ENCODE results near the gene CNOT8.

CNOT8 gene

GRCh38 chr5:154868702-154869101 lies 10.3 kb downstream of the CNOT8 start:
- no peak overlapping the region for H3K4me3 ChIP-seq (ENCODE audit: low read length)
- H3K9me3 ChIP-seq (ENCODE audit: insufficient read depth, low read depth, low read length) = no peaks in the 10 kb centered on the region
- WGBS = 94% methylated on average over 5 of the region's 5 CpGs
- no peaks in the 10 kb centered on the region for H3K4me1 ChIP-seq (ENCODE audit: insufficient read depth, low read length)
- H3K27me3 ChIP-seq (ENCODE audit: insufficient read depth, low read length) = no peaks in the 10 kb centered on the region
- peaks cover 75% of the 10 kb centered on the region for H3K36me3 ChIP-seq (ENCODE audit: insufficient read depth, low read length)
- H3K9ac ChIP-seq (ENCODE audit: low read depth, low read length) = no peak overlapping the region
- no peak overlapping the region for H3K27ac ChIP-seq (ENCODE audit: low read depth, low read length)

DNA sequence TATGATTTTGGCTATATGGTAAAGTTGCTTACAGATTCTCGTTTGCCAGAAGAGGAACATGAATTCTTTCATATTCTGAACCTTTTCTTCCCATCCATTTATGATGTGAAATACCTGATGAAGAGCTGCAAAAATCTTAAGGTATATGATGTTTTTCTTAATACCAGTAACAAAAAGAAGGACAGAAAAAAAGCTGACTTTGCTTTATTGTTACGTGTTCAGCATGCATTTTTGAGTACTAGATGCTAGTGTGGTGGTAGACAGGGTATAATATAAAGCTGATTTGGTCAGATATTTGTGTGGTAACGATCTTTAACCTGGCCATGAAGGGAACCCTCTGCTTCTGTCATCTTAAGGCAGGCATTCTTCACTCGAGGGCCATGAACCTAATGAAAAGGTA lies 13.3 kb downstream of the CNOT8 start:
- H3K9ac ChIP-seq (ENCODE audit: low read depth, low read length) = no peak overlapping the region
- WGBS = 98% methylated on average over 3 of the region's 4 CpGs
- no peaks in the 10 kb centered on the region for H3K9me3 ChIP-seq (ENCODE audit: insufficient read depth, low read depth, low read length)
- no peaks in the 10 kb centered on the region for H3K4me1 ChIP-seq (ENCODE audit: insufficient read depth, low read length)
- no peak overlapping the region for H3K4me3 ChIP-seq (ENCODE audit: low read length)
- H3K27ac ChIP-seq (ENCODE audit: low read depth, low read length) = no peak overlapping the region
- no peaks in the 10 kb centered on the region for H3K27me3 ChIP-seq (ENCODE audit: insufficient read depth, low read length)
- peaks cover 75% of the 10 kb centered on the region for H3K36me3 ChIP-seq (ENCODE audit: insufficient read depth, low read length)

GRCh38 chr5:154873791-154874331 lies 15.4 kb downstream of the CNOT8 start:
- WGBS = 94% methylated on average over 4 of the region's 5 CpGs
- Histone ChIP-seq H3K36me3 (ENCODE audit: insufficient read depth, low read length) (peaks cover 69% of the 10 kb centered on the region), H3K9ac (ENCODE audit: low read depth, low read length) (no peak overlapping the region)

DNA sequence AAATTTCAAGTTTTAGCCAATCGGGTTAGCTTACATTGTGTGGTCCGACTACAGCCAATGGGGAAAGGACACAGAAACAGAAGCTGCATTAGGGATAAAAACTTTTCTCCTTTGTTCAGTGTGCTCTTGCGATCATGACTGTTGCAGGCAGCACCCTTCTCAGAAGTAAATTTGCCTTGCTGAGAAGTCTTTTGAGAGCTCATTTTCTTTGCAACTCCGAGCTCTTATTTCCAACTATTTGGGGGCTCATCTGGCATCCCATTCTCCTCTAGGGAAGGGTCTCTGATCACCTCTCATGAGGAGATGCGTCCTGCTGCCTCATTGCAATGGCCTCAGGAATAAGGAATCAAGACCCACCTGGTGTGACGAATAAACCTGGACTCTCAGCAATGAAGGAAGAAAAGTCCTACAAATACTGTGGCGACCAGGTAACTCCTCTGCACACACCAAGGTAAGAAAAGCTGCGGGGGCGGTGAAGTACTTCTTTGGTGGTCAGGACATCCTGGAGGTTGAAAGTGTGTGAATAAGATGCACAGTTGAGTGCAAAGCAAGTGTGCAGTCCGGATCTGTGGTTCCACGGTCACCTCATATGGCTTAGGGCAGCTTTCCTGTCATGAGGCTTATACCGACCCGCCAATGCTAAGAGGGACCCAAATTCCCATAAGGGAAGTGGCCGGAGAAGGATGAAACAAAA lies 20.4 kb downstream of the CNOT8 start:
- 96% methylated on average over 14 of the region's 14 CpGs for WGBS
- Histone ChIP-seq H3K27ac (ENCODE audit: low read depth, low read length) (no peak overlapping the region), H3K27me3 (ENCODE audit: insufficient read depth, low read length) (no peaks in the 10 kb centered on the region), H3K9me3 (ENCODE audit: insufficient read depth, low read depth, low read length) (peaks cover 17% of the 10 kb centered on the region), H3K9ac (ENCODE audit: low read depth, low read length) (no peak overlapping the region), H3K4me3 (ENCODE audit: low read length) (no peak overlapping the region), H3K36me3 (ENCODE audit: insufficient read depth, low read length) (peaks cover 42% of the 10 kb centered on the region), H3K4me1 (ENCODE audit: insufficient read depth, low read length) (no peaks in the 10 kb centered on the region)

More at GRCh38 chr5:154873791-154874331, 15.4 kb downstream of the CNOT8 start:
- Histone ChIP-seq H3K27me3 (ENCODE audit: insufficient read depth, low read length) (no peaks in the 10 kb centered on the region), H3K9me3 (ENCODE audit: insufficient read depth, low read depth, low read length) (peaks cover 12% of the 10 kb centered on the region), H3K4me3 (ENCODE audit: low read length) (no peak overlapping the region), H3K27ac (ENCODE audit: low read depth, low read length) (no peak overlapping the region), H3K4me1 (ENCODE audit: insufficient read depth, low read length) (no peaks in the 10 kb centered on the region)

DNA sequence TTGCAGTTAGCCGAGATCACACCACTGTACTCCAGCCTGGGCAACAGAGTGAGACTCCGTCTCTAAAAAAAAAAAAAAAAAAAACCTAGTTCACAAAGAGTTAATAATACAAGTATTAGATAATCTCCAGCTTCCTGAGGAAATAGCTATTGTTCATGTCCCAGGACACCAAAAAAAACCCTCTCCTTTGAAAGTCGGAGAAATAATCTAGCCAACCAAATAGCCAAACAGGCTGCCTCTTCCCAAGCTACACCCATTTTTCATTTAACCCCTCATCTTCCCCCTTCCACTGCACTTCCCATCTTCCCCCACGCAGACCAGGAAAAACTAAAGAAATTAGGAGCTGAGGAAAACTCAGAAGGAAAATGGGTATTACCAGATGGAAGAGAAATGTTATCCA lies 23.6 kb downstream of the CNOT8 start:
- H3K36me3 ChIP-seq (ENCODE audit: insufficient read depth, low read length) = peaks cover 39% of the 10 kb centered on the region
- WGBS = 100% methylated on average over 2 of the region's 4 CpGs
- H3K9me3 ChIP-seq (ENCODE audit: insufficient read depth, low read depth, low read length) = peaks cover 45% of the 10 kb centered on the region
- no peaks in the 10 kb centered on the region for H3K27me3 ChIP-seq (ENCODE audit: insufficient read depth, low read length)
- H3K4me1 ChIP-seq (ENCODE audit: insufficient read depth, low read length) = no peaks in the 10 kb centered on the region
- H3K4me3 ChIP-seq (ENCODE audit: low read length) = no peak overlapping the region
- no peak overlapping the region for H3K9ac ChIP-seq (ENCODE audit: low read depth, low read length)
- no peak overlapping the region for H3K27ac ChIP-seq (ENCODE audit: low read depth, low read length)

- H3K27me3 ChIP-seq (ENCODE audit: insufficient read depth, low read length) = no peaks in the 10 kb centered on the region
- H3K9ac ChIP-seq (ENCODE audit: low read depth, low read length) = no peak overlapping the region
- H3K4me1 ChIP-seq (ENCODE audit: insufficient read depth, low read length) = no peaks in the 10 kb centered on the region
- WGBS = 82% methylated on average over 8 of the region's 8 CpGs
- no peak overlapping the region for H3K27ac ChIP-seq (ENCODE audit: low read depth, low read length)
- peaks cover 56% of the 10 kb centered on the region for H3K36me3 ChIP-seq (ENCODE audit: insufficient read depth, low read length)
- H3K9me3 ChIP-seq (ENCODE audit: insufficient read depth, low read depth, low read length) = peaks cover 42% of the 10 kb centered on the region
- H3K4me3 ChIP-seq (ENCODE audit: low read length) = no peak overlapping the region
Observed at GRCh38 chr5:154884424-154884823, 26.0 kb downstream of the CNOT8 start.

GRCh38 chr5:154885439-154885838 lies 27.0 kb downstream of the CNOT8 start:
- Histone ChIP-seq H3K36me3 (ENCODE audit: insufficient read depth, low read length) (peaks cover 62% of the 10 kb centered on the region), H3K27ac (ENCODE audit: low read depth, low read length) (no peak overlapping the region), H3K4me1 (ENCODE audit: insufficient read depth, low read length) (no peaks in the 10 kb centered on the region), H3K9me3 (ENCODE audit: insufficient read depth, low read depth, low read length) (peaks cover 41% of the 10 kb centered on the region), H3K4me3 (ENCODE audit: low read length) (no peak overlapping the region), H3K9ac (ENCODE audit: low read depth, low read length) (no peak overlapping the region), H3K27me3 (ENCODE audit: insufficient read depth, low read length) (no peaks in the 10 kb centered on the region)
- 97% methylated on average over 2 of the region's 2 CpGs for WGBS

DNA sequence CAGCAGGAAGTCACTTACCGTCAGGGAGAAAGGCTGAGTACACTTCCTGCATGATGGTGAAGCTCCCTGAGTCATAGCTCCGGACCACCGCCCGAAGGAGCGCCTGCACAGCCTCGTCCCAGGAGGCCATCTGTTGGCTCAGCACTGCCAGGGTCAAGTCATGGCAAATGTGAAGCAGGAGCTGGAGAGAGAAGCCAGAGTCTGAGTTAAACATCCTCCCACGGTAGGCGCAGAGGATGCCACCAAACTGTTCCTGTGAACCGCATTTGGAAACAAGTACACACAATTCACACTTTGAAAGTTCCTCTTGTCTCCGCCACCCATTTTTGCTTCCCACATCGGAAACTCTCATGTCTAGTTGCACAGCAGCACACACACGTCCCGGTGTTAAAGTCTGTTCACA lies 33.9 kb downstream of the CNOT8 start:
- H3K9ac ChIP-seq (ENCODE audit: low read depth, low read length) = no peak overlapping the region
- no peak overlapping the region for H3K4me3 ChIP-seq (ENCODE audit: low read length)
- H3K4me1 ChIP-seq (ENCODE audit: insufficient read depth, low read length) = no peaks in the 10 kb centered on the region
- peaks cover 10% of the 10 kb centered on the region; the same call in 1 of the 2 replicates for H3K9me3 ChIP-seq (ENCODE audit: insufficient read depth, low read depth, low read length)
- H3K27ac ChIP-seq (ENCODE audit: low read depth, low read length) = no peak overlapping the region
- WGBS = 90% methylated on average over 13 of the region's 13 CpGs
- H3K36me3 ChIP-seq (ENCODE audit: insufficient read depth, low read length) = peaks cover 90% of the 10 kb centered on the region
- H3K27me3 ChIP-seq (ENCODE audit: insufficient read depth, low read length) = no peaks in the 10 kb centered on the region

- Histone ChIP-seq H3K36me3 (ENCODE audit: insufficient read depth, low read length) (peaks cover 90% of the 10 kb centered on the region), H3K27me3 (ENCODE audit: insufficient read depth, low read length) (no peaks in the 10 kb centered on the region), H3K9me3 (ENCODE audit: insufficient read depth, low read depth, low read length) (no peaks in the 10 kb centered on the region), H3K4me3 (ENCODE audit: low read length) (no peak overlapping the region), H3K9ac (ENCODE audit: low read depth, low read length) (no peak overlapping the region), H3K27ac (ENCODE audit: low read depth, low read length) (no peak overlapping the region), H3K4me1 (ENCODE audit: insufficient read depth, low read length) (no peaks in the 10 kb centered on the region)
- WGBS = 79% methylated on average over 5 of the region's 5 CpGs
Observed at GRCh38 chr5:154893381-154893780, 35.0 kb downstream of the CNOT8 start.

DNA sequence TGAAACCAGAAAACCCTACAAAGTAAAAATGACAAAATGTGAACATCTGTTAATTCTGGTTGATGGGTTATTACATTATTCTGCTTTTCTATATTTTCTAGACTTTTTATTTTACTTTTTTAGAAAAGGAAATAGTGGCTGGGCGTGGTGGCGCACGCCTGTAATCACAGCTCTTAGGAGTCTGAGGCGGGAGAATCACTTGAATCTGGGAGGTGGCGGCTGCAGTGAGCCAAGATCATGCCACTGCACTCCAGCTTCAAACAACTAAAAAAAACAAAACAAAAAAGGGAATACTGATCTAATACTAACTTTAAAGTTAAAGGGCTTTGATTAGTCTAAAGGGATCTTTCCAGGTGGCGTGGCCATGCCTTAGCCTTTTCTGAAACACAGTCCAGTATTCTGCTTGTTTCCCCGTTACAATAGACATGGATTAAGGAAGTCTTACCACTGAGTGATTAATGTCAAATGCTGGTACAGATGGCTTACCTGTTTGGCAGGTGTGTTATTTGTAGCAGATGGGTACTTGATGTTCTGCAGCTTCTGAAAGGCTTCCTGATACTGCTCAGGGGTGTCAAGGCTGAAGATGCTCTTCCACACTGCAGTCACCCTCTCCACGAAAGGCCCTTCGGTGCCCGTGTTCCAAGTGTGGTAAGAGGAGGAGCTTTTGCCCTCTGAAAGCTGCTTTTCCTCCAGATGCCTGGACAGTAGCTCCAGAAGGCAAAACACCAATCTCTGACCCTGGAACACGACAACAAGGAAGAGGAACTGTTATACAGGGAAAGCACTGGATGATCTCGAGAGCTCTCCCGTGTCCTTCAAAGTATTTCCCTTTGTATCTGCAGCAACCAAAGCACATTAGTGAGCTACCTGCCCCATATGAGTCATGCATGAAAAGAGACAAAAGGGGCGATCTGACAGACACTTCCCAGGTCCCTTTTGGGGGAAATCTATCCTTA lies 37.5 kb downstream of the CNOT8 start:
- no peaks in the 10 kb centered on the region for H3K4me1 ChIP-seq (ENCODE audit: insufficient read depth, low read length)
- no peaks in the 10 kb centered on the region for H3K27me3 ChIP-seq (ENCODE audit: insufficient read depth, low read length)
- peaks cover 90% of the 10 kb centered on the region for H3K36me3 ChIP-seq (ENCODE audit: insufficient read depth, low read length)
- H3K27ac ChIP-seq (ENCODE audit: low read depth, low read length) = no peak overlapping the region
- WGBS = 92% methylated on average over 14 of the region's 14 CpGs
- no peaks in the 10 kb centered on the region for H3K9me3 ChIP-seq (ENCODE audit: insufficient read depth, low read depth, low read length)
- no peak overlapping the region for H3K4me3 ChIP-seq (ENCODE audit: low read length)
- no peak overlapping the region for H3K9ac ChIP-seq (ENCODE audit: low read depth, low read length)

- Histone ChIP-seq H3K27ac (ENCODE audit: low read depth, low read length) (no peak overlapping the region), H3K36me3 (ENCODE audit: insufficient read depth, low read length) (peaks cover 90% of the 10 kb centered on the region), H3K9ac (ENCODE audit: low read depth, low read length) (no peak overlapping the region), H3K4me3 (ENCODE audit: low read length) (no peak overlapping the region), H3K4me1 (ENCODE audit: insufficient read depth, low read length) (no peaks in the 10 kb centered on the region), H3K9me3 (ENCODE audit: insufficient read depth, low read depth, low read length) (no peaks in the 10 kb centered on the region), H3K27me3 (ENCODE audit: insufficient read depth, low read length) (no peaks in the 10 kb centered on the region)
Observed at GRCh38 chr5:154896562-154897165, 38.2 kb downstream of the CNOT8 start.
